ENCODE data around the gene COL5A1. TPM values are rescaled to one million over a fixed set of nuclear protein-coding genes. Genes with fewer than 3 reads are reported as not detected.

The COL5A1 gene
- total RNA-seq, 1 donor, result 295 TPM

DNA sequence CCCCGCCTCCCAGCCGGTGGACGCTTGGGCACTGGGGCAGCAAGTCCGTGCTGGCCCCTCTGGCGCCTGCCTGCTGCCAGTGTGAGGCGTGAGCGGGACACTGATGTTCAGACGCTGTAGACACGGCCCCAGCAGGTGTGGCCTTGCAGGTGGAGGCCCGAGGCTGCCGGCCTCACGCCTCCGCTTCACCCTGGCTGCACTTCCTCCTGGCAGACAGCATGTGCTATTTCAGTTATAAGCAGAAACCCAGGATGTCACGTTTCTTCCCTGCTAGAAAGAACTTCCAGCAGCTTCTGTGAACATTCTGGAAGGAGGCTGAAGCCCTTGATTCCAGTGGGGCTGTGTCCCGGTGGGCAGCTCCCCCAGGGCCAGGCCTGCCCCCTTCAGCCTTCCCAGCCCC, 124.2 kb downstream of the COL5A1 start:
- no peak for DNase-seq (ENCODE audit: low read depth)
- H3K4me3 ChIP-seq (ENCODE audit: low read depth, low read length), result no peak overlapping the region
- TF ChIP-seq, protein P1, sequence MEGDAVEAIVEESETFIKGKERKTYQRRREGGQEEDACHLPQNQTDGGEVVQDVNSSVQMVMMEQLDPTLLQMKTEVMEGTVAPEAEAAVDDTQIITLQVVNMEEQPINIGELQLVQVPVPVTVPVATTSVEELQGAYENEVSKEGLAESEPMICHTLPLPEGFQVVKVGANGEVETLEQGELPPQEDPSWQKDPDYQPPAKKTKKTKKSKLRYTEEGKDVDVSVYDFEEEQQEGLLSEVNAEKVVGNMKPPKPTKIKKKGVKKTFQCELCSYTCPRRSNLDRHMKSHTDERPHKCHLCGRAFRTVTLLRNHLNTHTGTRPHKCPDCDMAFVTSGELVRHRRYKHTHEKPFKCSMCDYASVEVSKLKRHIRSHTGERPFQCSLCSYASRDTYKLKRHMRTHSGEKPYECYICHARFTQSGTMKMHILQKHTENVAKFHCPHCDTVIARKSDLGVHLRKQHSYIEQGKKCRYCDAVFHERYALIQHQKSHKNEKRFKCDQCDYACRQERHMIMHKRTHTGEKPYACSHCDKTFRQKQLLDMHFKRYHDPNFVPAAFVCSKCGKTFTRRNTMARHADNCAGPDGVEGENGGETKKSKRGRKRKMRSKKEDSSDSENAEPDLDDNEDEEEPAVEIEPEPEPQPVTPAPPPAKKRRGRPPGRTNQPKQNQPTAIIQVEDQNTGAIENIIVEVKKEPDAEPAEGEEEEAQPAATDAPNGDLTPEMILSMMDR (IDR thresholded peaks at IDR 0.05; ENCODE audit: insufficient read depth, low read depth, low read length), result no peak

DNA sequence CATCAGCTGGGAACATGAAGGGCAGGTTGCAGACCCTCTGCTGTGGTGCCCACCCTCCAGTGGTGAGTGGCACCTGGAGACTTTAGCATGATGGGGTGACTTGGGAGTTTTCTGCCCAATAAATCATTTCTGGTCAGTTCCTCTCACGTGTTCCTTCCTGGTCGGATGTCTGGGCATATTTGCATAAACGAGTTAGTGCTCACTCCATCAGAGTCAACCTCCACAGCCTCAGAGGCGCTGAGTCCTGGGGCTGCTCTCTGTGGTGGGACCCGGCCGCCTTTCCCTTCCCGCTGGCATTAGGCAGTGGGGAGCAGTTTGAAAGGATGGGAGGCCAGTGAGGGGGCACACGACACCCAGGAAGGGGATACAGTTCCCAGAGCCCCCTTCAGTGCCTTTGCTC, 125.0 kb downstream of the COL5A1 start:
- no peak overlapping the region for H3K4me3 ChIP-seq (ENCODE audit: low read depth, low read length)
- TF ChIP-seq, protein P1 (IDR thresholded peaks at IDR 0.05; ENCODE audit: insufficient read depth, low read depth, low read length), result no peak
- no peak for DNase-seq (ENCODE audit: low read depth)

DNA sequence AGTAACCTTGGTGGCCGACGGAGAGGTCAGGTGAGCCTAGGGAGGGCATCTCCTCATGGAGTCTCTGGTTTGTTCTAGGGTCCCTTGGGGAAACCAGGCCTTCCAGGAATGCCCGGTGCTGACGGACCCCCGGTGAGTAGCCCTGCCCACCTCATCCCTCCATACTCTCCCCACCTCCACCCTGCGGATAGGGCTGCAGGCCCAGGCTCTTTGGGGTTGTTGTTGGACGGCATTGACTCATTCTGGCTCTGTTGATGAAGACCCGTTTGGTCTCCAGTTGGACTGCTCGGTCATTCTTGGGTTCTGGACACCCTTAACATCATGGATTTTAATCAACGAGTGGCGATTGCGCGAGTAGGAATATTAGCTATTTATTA, 126.7 kb downstream of the COL5A1 start:
- no peak overlapping the region for H3K4me3 ChIP-seq (ENCODE audit: low read depth, low read length)
- DNase-seq (ENCODE audit: low read depth), result no peak
- TF ChIP-seq, protein P1 (IDR thresholded peaks at IDR 0.05; ENCODE audit: insufficient read depth, low read depth, low read length), result no peak

DNA sequence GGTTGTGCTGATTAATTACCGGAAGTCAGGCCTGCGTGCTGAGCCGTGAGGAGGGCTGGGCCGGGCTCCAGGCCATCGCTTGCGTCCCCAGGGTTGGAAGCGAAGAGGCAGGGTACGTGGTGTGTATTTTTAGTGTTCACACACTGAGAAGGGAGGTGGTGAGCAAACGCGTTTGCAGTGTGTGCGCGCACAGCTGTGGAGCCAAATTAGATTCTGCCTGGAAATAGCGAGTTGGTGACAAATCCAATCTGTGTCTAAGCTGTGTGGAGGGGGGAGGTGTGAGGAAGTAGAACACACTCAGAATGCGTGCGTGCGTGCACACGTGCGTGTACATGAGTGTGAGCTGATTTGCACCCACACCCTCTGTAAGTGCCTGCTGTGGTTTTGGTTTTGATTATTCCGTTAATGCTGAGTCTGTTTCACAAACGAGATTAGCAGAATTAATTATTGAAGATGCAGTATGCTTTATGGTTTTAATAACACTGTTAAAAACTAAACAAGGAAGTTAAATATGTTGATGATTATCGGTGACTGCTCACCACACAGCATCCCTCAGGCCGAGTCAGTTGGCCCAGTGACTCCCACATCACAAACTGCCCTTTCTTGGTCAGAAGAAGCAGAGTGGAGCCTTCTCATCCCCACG, 127.2 kb downstream of the COL5A1 start:
- TF ChIP-seq, protein P1 (IDR thresholded peaks at IDR 0.05; ENCODE audit: insufficient read depth, low read depth, low read length), result no peak
- DNase-seq (ENCODE audit: low read depth), result no peak
- no peak overlapping the region for H3K4me3 ChIP-seq (ENCODE audit: low read depth, low read length)

DNA sequence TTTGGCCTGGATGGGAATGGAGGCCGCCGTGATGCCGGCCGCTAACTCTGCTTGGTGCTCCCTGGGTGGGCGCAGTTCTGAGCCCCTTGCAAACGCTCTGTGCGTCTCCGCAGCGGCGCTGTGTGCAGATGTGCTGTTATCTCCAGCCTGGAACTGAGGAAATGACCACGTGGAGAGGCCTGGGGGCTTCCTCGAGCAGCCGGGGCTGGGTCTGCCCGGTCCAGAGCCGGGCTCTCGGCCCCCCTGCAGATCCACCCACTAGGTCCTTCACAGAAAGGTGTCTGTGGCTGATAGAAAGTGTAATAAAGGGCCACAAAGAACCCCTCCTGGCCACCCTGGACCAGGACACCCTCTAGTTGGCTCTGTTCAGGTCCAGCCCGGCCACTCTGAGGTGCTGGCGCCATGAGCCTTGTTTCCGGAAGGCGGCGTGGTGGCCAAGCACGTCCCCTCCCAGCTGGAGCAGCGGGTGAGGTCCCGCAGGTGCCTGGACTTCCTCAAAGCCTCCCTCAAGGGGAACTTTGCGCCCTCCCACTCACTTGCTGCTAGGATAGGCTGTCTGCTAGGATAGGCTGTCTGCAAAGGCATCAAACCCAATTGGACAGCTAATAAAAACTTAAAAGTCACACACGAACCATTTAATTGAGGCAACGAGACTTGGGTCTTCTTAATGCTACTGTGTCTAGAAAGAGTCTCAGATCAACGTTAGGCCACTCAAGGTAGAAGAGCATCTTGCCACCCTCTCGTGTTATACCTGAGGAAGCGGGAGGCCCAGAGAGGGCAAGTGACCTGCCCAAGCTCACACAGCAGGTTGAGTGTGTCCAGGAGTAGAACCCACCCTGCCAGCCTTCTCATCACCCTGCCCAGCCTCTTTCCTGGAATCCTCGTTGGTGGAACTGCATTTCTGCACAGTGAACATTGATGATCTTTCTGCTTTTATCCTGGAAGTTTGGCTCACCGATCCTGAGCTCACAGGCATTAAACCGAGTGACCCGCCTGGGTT, 129.7 kb downstream of the COL5A1 start:
- DNase-seq (ENCODE audit: low read depth), result no peak
- TF ChIP-seq, protein P1 (IDR thresholded peaks at IDR 0.05; ENCODE audit: insufficient read depth, low read depth, low read length), result no peak
- no peak overlapping the region for H3K4me3 ChIP-seq (ENCODE audit: low read depth, low read length)

DNA sequence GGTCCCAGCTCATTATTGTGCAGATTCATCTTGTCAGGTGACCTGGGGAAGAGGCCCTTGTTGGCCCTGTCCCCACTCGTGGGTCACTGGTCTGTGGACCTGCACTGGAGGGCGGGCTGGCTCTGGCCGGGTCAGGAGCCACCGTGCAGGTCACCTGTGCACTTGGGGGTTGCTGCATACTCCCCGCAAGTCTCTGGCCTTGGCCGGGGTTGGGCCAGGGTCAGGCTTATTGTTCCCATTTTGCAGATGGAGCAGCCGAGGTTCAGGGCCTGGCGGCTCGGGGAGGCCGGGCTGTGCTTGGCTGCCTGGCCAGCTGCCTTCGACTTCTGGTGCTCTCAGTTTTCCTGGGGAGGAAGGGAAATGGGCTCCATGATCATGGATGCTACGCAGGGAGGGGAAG, 130.7 kb downstream of the COL5A1 start:
- no peak overlapping the region for H3K4me3 ChIP-seq (ENCODE audit: low read depth, low read length)
- no peak for DNase-seq (ENCODE audit: low read depth)
- TF ChIP-seq, protein P1 (IDR thresholded peaks at IDR 0.05; ENCODE audit: insufficient read depth, low read depth, low read length), result no peak

Data from fibroblast of villous mesenchyme (primary cell).